GM18907 (cell line): ENCODE data around the gene TBC1D24.
"Not testable (repeated sequence)": the region's sequence is repeated elsewhere in the genome, so short reads cannot be mapped to it uniquely, and the experiment has no call there.

ENCODE experiments used
- ATAC-seq: cut with Tn5 transposase; IDR thresholded peaks from one replicate; pipeline ENCODE4 v1.9.1; 2021; ENCODE audit warnings: mild to moderate bottlenecking, moderate library complexity; ENCODE audit not compliant: unreplicated experiment

Gene TBC1D24

GRCh38 chr16:2468233-2468724, 6.6 kb upstream of the TBC1D24 start:
- no peak for ATAC-seq

DNA sequence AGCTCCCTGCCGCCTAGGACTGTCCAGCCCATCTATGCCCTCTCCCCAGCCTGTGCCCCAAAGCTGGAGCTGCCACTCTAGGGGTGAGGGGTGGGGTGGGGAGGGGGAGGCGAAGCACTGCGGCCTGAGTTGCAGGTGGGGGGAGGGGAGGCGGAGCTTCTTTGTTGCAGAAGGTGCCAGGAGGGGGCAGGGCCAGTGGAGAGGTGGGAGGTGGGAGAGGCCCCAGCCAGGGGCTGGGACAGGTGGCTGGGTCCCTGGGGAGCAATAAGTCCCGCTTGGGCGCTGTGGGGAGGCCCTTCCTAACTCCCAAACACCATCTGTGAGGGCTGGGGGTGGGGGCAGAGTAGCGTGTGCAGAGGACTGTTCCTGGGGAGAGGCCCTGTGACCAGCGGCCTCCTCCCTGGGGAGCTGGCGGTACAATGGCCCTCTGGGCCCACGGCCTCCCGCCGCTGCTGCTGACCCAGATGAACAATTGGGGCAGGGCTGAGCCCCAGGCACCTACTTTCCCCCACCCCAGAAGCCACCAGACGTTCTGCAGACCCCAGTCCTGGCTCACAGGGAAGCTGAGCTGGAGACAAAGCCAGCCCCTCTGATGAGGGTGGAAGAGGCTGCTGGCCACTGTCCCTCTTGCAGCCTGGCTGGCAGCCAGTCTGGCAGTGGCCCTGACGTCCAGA, 6.1 kb upstream of the TBC1D24 start:
- ATAC-seq: no peak

DNA sequence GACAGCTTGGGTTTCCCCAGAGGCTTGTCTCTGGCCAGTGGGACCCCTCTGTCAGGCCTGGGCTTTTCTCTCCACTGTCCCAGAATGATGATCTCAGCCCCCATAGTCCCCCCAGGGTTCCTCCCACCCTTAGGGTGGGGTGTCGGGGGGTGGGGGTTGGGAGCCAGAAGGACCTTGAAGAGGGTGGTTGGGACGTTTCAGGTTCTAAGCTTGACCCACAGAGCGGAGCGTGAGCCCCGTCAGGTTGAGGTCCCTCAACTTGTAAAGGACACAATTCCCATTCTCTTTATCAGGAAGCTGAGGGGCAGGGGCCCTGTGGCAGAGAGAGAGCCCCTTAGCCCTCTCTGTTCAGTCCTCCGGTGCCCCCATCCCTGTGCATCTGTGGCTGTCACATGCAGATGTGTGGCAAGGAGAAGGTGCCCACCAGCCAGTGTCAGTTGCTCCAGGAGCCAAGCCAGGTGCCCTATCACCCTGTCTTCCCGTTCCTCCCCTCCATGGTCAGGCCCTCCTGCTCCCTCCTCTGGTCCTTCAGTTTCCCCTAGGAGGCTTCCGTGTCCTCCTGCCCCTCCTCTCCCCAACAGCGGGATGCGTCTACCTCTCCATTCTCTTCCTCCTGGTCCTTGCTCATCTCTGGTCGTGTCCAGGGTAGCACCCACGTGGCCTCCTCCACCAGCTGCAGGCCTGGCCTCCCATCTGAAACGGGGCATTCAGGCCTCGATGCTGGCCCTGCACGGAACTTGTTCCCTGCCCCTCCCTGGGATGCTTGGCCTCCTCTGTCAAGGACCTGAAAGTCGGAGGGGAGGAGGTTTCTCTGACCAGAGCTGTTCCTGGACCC, 5.3 kb upstream of the TBC1D24 start:
- ATAC-seq: no peak

DNA sequence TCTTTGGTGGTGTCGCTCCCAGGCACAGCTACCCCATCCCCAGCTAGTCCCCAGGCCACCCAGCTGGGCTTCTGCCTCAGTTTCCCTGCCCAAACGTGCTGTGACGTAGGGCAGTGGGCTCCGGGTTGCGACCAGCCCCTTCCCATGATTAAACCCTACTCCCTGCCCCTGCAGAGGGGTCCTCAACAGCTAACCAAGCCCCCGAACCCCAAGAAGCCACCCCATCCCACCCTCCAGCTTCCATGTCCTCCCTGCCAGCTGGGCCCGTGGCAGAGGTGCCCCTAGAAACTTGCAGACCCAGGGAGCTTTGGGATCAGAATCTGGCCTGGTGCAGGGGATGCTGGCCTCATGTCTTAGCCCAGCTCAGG, 4.7 kb upstream of the TBC1D24 start:
- ATAC-seq: no peak

DNA sequence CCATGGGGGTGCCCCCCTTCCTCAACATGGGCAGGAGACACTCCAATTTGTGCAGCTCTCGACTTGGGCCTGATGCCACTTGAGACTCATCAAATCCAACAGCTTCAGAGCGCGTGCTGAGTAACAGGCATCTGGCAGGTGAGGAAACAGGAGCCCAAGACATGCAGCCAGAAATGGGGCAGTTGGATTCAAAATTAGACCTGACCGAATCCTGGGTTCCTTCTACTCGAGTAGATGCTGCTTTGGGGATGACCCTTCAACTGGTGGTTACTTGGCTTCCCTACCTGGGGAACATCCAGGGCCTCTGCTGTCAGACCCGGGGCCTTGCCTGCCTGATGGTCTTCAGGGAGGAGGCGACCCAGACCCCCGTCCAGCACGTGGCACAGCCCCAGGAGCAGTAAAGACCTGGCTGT, 4.3 kb upstream of the TBC1D24 start:
- ATAC-seq: no peak

- ATAC-seq: no peak
Observed at GRCh38 chr16:2471016-2471652, 3.8 kb upstream of the TBC1D24 start, which contains the start of gene NTN3. Gene NTN3 (plus strand): TSS chr16:2471297. CDS start chr16:2471702, 405 bp downstream.

DNA sequence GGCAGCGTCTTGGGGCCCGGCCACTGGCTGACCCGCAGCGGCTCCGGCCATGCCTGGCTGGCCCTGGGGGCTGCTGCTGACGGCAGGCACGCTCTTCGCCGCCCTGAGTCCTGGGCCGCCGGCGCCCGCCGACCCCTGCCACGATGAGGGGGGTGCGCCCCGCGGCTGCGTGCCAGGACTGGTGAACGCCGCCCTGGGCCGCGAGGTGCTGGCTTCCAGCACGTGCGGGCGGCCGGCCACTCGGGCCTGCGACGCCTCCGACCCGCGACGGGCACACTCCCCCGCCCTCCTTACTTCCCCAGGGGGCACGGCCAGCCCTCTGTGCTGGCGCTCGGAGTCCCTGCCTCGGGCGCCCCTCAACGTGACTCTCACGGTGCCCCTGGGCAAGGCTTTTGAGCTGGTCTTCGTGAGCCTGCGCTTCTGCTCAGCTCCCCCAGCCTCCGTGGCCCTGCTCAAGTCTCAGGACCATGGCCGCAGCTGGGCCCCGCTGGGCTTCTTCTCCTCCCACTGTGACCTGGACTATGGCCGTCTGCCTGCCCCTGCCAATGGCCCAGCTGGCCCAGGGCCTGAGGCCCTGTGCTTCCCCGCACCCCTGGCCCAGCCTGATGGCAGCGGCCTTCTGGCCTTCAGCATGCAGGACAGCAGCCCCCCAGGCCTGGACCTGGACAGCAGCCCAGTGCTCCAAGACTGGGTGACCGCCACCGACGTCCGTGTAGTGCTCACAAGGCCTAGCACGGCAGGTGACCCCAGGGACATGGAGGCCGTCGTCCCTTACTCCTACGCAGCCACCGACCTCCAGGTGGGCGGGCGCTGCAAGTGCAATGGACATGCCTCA, 3.1 kb upstream of the TBC1D24 start:
- ATAC-seq: no peak

DNA sequence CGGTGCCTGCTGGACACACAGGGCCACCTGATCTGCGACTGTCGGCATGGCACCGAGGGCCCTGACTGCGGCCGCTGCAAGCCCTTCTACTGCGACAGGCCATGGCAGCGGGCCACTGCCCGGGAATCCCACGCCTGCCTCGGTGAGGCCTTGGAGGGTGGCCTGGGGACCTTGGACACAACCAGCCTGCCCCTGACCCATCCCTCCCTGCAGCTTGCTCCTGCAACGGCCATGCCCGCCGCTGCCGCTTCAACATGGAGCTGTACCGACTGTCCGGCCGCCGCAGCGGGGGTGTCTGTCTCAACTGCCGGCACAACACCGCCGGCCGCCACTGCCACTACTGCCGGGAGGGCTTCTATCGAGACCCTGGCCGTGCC, 2.5 kb upstream of the TBC1D24 start:
- no peak for ATAC-seq

- no peak for ATAC-seq
Observed at GRCh38 chr16:2472885-2473445, 2.0 kb upstream of the TBC1D24 start.

GRCh38 chr16:2473446-2473926, 1.4 kb upstream of the TBC1D24 start:
- no peak for ATAC-seq

DNA sequence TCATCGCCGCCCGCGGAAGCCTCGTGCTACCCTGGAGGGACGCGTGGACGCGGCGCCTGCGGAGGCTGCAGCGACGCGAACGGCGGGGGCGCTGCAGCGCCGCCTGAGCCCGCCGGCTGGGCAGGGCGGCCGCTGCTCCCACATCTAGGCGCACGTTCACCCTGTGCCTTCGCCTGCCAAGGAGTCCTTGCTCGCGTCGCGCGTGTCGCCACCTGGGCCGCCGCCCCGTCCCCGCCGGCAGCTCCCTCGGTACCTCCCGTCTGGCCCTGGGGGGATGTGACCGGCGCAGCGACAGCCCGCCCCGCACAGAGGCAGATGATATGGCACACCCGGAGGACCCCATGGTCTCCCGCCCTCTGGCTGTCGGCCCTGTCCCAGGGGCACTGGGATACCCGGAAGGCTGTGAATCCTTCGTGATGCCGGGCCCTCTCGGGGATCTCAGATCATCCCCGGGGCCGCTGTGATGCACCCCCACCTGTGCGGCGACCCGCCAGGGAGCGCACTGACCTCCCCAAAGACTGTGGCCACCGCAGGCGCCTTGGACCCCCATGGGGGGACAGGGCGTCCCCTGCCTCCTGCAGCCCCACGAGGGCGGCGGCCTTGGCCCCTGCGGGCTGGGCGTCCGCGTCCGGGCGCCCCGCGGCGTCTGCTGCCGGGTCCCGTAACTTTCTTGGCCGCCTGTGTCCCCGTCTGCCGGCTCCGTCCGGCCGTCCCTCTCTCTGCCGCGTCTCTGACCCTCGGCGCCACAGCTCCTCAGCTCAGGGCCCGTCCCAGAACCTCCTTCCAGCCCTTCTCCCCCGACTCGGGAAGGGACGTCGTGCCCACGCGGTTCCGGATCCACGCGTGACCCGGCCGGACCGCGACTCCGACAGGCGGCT, 689 bp upstream of the TBC1D24 start:
- ATAC-seq: peak; percentile 27

- ATAC-seq: no peak
Observed at GRCh38 chr16:2475413-2476344, 752 bp downstream of the TBC1D24 start.

GRCh38 chr16:2476345-2476720, 1.4 kb downstream of the TBC1D24 start:
- ATAC-seq: no peak

GRCh38 chr16:2476741-2477140, 1.8 kb downstream of the TBC1D24 start:
- no peak for ATAC-seq

DNA sequence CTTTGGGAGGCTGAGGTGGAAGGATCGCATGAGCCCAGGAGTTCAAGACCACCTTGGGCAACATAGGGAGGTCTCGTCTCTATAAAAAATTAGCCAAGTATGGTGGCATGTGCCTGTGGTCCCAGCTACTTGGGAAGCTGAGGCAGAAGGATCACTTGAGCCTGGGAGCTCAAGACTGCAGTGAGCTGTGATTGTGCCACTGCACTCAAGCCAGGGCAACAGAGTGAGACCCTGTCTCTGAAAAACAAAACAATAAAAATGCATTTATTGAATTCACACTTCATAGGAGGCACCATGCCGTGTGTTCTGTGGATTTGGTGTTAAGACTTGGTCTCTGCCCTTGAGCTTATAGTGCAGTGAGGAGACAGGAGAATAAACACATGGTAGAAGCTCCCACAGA, 2.4 kb downstream of the TBC1D24 start:
- no peak for ATAC-seq

GRCh38 chr16:2478279-2478678, 3.4 kb downstream of the TBC1D24 start:
- ATAC-seq: no peak

DNA sequence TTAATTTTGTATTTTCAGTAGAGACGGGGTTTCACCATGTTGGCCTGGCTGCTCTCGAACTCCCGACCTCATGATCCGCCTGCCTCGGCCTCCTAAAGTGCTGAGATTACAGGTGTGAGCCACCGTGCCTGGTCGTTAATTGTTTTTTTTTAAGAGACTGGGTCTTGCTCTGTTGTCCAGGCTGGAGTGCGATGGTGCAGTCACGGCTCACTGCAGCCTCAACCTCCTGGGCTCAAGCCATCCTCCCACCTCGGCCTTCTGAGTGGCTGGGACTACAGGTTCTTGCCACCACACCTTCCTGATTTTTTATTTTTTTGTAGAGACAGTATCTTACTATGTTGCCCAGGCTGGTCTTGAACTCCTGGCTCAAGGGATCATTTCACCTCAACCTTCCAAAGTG, 5.1 kb downstream of the TBC1D24 start:
- not testable (repeated sequence) for ATAC-seq

DNA sequence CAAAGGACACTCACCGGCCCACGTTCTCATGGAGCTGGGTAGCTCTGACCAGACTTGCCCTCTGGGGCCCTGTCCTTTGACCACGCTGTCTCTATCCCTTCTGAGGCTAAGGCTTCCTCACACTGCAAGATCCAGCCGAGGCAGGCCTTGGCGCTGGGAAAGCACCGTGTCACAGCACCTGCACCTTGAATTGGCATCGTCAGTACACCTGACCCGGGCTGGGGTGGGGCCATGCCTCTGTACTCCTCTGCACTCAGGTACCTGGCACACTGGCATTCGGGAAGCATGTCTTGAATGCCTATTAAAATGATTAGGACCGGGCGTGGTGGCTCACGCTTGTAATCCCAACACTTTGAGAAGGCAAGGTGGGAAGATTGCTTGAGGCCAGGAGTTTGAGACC, 6.0 kb downstream of the TBC1D24 start:
- ATAC-seq: no peak
